H9 (cell line): Measurements from ENCODE around the gene DGLUCY. TPM values are rescaled to one million over a fixed set of nuclear protein-coding genes. Genes with fewer than 3 reads are reported as not detected.

Experiments
- DNase-seq: peaks from one replicate; pipeline ENCODE4 v3.0.0-alpha.2; 2017
- H2AFZ ChIP-seq: one replicate; pipeline ENCODE4 v1.6.1; 2013; ENCODE audit warnings: mild to moderate bottlenecking, low read length, control low read depth, moderate library complexity
- H2AK5ac ChIP-seq: 2 replicates; pipeline ENCODE4 v1.6.1; 2013; ENCODE audit warnings: low read length, control low read depth, mixed read lengths; ENCODE audit not compliant: insufficient read length
- H2BK120ac ChIP-seq: one replicate; pipeline ENCODE4 v1.6.1; 2013; ENCODE audit warnings: low read depth, mild to moderate bottlenecking, low read length, control low read depth, inconsistent platforms; ENCODE audit not compliant: poor library complexity, severe bottlenecking
- H2BK12ac ChIP-seq: 2 replicates; pipeline ENCODE4 v1.6.1; 2013; ENCODE audit warnings: low read length, control low read depth, mixed read lengths, low read depth; ENCODE audit not compliant: insufficient read length
- H2BK15ac ChIP-seq: 2 replicates; pipeline ENCODE4 v1.6.1; 2013; ENCODE audit warnings: low read depth, low read length, control low read depth
- H2BK20ac ChIP-seq: one replicate; pipeline ENCODE4 v1.6.1; 2013; ENCODE audit warnings: low read depth, mild to moderate bottlenecking, low read length, control low read depth, inconsistent platforms; ENCODE audit not compliant: poor library complexity, severe bottlenecking
- H2BK5ac ChIP-seq: 2 replicates; pipeline ENCODE4 v1.6.1; 2013; ENCODE audit warnings: low read length, control low read depth, mixed read lengths; ENCODE audit not compliant: insufficient read length
- H3K14ac ChIP-seq: 2 replicates; pipeline ENCODE4 v1.6.1; 2013; ENCODE audit warnings: low read length, control low read depth; ENCODE audit not compliant: insufficient read depth
- H3K18ac ChIP-seq: 2 replicates; pipeline ENCODE4 v1.6.1; 2013; ENCODE audit warnings: low read depth, mild to moderate bottlenecking, mixed read lengths, low read length, control low read depth; ENCODE audit not compliant: insufficient read length
- H3K23ac ChIP-seq: 2 replicates; pipeline ENCODE4 v1.6.1; 2013; ENCODE audit warnings: low read length, control low read depth, mixed read lengths, low read depth; ENCODE audit not compliant: insufficient read length
- H3K23me2 ChIP-seq: 2 replicates; pipeline ENCODE4 v1.6.1; 2013; ENCODE audit warnings: low read depth, mild to moderate bottlenecking, mixed read lengths, low read length, control low read depth; ENCODE audit not compliant: insufficient read length, poor library complexity, severe bottlenecking
- H3K27ac ChIP-seq: 2 replicates; pipeline ENCODE4 v1.5.1; 2013; ENCODE audit warnings: low read length, control low read depth, mixed read lengths, low read depth; ENCODE audit not compliant: insufficient read length
- H3K27me3 ChIP-seq: 2 replicates; pipeline ENCODE4 v1.6.1; 2013; ENCODE audit warnings: low read length, control low read depth, inconsistent platforms; ENCODE audit not compliant: insufficient read depth
- H3K4ac ChIP-seq: 2 replicates; pipeline ENCODE4 v1.6.1; 2013; ENCODE audit warnings: low read depth, mild to moderate bottlenecking, control low read depth, inconsistent platforms, low read length, moderate library complexity
- H3K4me1 ChIP-seq: 2 replicates; pipeline ENCODE4 v1.6.1; 2013; ENCODE audit warnings: low read length, control low read depth, inconsistent platforms; ENCODE audit not compliant: insufficient read depth
- H3K4me2 ChIP-seq: 2 replicates; pipeline ENCODE4 v1.6.1; 2013; ENCODE audit warnings: low read length, control low read depth, mixed read lengths; ENCODE audit not compliant: insufficient read length, insufficient read depth
- H3K56ac ChIP-seq: 2 replicates; pipeline ENCODE4 v1.6.1; 2013; ENCODE audit warnings: low read depth, mild to moderate bottlenecking, mixed read lengths, low read length, control low read depth; ENCODE audit not compliant: insufficient read length
- H3K79me1 ChIP-seq: 2 replicates; pipeline ENCODE4 v1.6.1; 2013; ENCODE audit warnings: low read depth, mild to moderate bottlenecking, moderate library complexity, low read length, control low read depth, inconsistent platforms; ENCODE audit not compliant: insufficient read depth, poor library complexity, severe bottlenecking
- H3K79me2 ChIP-seq: 2 replicates; pipeline ENCODE4 v1.6.1; 2013; ENCODE audit warnings: low read length, control low read depth, inconsistent platforms; ENCODE audit not compliant: insufficient read depth
- H3K9ac ChIP-seq: 2 replicates; pipeline ENCODE4 v1.6.1; 2013; ENCODE audit warnings: low read length, control low read depth, mixed read lengths; ENCODE audit not compliant: insufficient read length; ENCODE audit errors: extremely low read depth
- H3K9me3 ChIP-seq: one replicate; pipeline ENCODE4 v1.6.1; 2013; ENCODE audit warnings: low read depth, low read length, inconsistent platforms; ENCODE audit not compliant: control insufficient read depth
- H3T11ph ChIP-seq: one replicate; pipeline ENCODE4 v1.6.1; 2013; ENCODE audit warnings: mild to moderate bottlenecking, low read length, control low read depth, inconsistent platforms
- H4K20me1 ChIP-seq: one replicate; pipeline ENCODE4 v1.6.1; 2013; ENCODE audit not compliant: control insufficient read depth, insufficient read length, insufficient read depth
- H4K5ac ChIP-seq: 2 replicates; pipeline ENCODE4 v1.6.1; 2013; ENCODE audit warnings: low read depth, mild to moderate bottlenecking, mixed read lengths, low read length, control low read depth; ENCODE audit not compliant: insufficient read length
- H4K8ac ChIP-seq: replicated peaks from 2 replicates; pipeline ENCODE4 v1.6.1; 2013; ENCODE audit warnings: low read length, control low read depth, mixed read lengths, low read depth; ENCODE audit not compliant: insufficient read length
- H4K91ac ChIP-seq: 2 replicates; pipeline ENCODE4 v1.6.1; 2013; ENCODE audit warnings: low read depth, mild to moderate bottlenecking, moderate library complexity, mixed read lengths, low read length, control low read depth; ENCODE audit not compliant: insufficient read length
- H3K27ac Mint-ChIP-seq, 3 experiments: 2 replicates in 2 of 3; 3 replicates in 1 of 3; pipeline ENCODE4 v1.8.0; 2020 to 2021; ENCODE audit warnings: mixed read lengths in 3 of 3, mild to moderate bottlenecking in 1 of 3, moderate library complexity in 1 of 3
- H3K27me3 Mint-ChIP-seq: 2 replicates; pipeline ENCODE4 v1.8.0; 2021; ENCODE audit warnings: low read depth, mild to moderate bottlenecking, moderate library complexity, mixed read lengths
- H3K36me3 Mint-ChIP-seq, 3 experiments: 2 replicates in 2 of 3; 3 replicates in 1 of 3; pipeline ENCODE4 v1.8.0; 2020 to 2021; ENCODE audit warnings: low read depth in 3 of 3, mixed read lengths in 3 of 3; ENCODE audit not compliant: insufficient read depth in 1 of 3
- H3K4me1 Mint-ChIP-seq, 2 experiments: 2 replicates each; pipeline ENCODE4 v1.8.0; 2020; ENCODE audit warnings: mixed read lengths in 2 of 2
- H3K4me3 Mint-ChIP-seq, 2 experiments: 2 replicates in 1 of 2; 3 replicates in 1 of 2; pipeline ENCODE4 v1.8.0; 2020 to 2021; ENCODE audit warnings: mild to moderate bottlenecking in 2 of 2, mixed read lengths in 2 of 2, moderate library complexity in 1 of 2
- H3K9me3 Mint-ChIP-seq, 2 experiments: 2 replicates in 1 of 2; 3 replicates in 1 of 2; pipeline ENCODE4 v1.8.0; 2020; ENCODE audit warnings: mild to moderate bottlenecking in 2 of 2, mixed read lengths in 2 of 2, moderate library complexity in 1 of 2
- CTCF ChIP-seq: fragments of 200-600 bp; sonication (generic); conservative IDR thresholded peaks from 3 replicates; pipeline ENCODE4 v1.8.0; 2021; ENCODE audit warnings: antibody characterized with exemption, mild to moderate bottlenecking
- WGBS: extraction: QIAGEN DNeasy Blood & Tissue Kit; methylation state at CpG from one replicate; pipeline ENCODE4 v1.1.7; 2013; ENCODE audit warnings: missing lambda C conversion rate, low lambda C conversion rate, mixed read lengths; ENCODE audit not compliant: insufficient read length; ENCODE audit errors: extremely low coverage; 5-methylcytosine and 5-hydroxymethylcytosine counted together
- total RNA-seq: library from RNA; stranded (reverse); gene quantifications from 2 replicates; pipeline ENCODE4 v1.2.1, GENCODE V29; 2021

The DGLUCY gene
- total RNA-seq, 1 experiment from 2014 or later = 29.6 TPM

DNA sequence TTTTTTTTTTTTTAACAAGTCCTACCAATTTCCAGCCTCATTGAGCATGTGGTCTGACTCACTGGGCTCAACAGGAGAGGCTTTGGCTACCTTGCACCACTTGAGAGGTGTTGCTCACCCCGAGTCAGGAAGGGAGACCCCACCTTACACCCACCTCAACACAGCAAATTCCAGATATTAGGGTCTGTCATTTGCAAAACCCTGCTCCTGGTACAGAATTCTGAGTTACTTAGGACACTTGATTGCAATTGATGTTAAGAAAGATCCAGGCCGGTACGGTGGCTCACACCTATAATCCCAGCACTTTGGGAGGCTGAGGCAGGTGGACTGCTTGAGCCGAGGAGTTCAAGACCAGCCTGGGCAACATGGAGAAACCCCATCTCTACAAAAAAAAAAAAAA is 14.1 kb downstream of the DGLUCY start:
- no peak for TF ChIP-seq CTCF
- Mint-ChIP-seq H3K9me3 (peaks cover 0 to 1% of the 10 kb centered on the region in 2 experiments; a peak in 1 of 5 replicates), H3K36me3 (peaks cover 6 to 45% (median 35%) of the 10 kb centered on the region in 3 experiments; a peak in 6 of 7 replicates)

More for the DNA sequence above, 14.1 kb downstream of the DGLUCY start:
- no peak overlapping the region for H2BK5ac ChIP-seq
- H4K8ac ChIP-seq = no peak overlapping the region
- WGBS = no CpG with 5 or more reads among the region's 4 CpGs
- Mint-ChIP-seq H3K4me3 (no peak overlapping the region), H3K27ac (no peak overlapping the region), H3K27me3 (no peaks in the 10 kb centered on the region), H3K4me1 (peaks cover 3% of the 10 kb centered on the region in 2 experiments; a peak in 3 of 4 replicates)
- H3K9me3 ChIP-seq = no peaks in the 10 kb centered on the region
- no peaks in the 10 kb centered on the region for H3K23me2 ChIP-seq
- H2BK120ac ChIP-seq = no peak overlapping the region
- H4K5ac ChIP-seq = no peak overlapping the region
- no peak overlapping the region for H3K56ac ChIP-seq
- no peaks in the 10 kb centered on the region for H3K79me2 ChIP-seq
- H3K18ac ChIP-seq = no peak overlapping the region
- no peak overlapping the region for H2AK5ac ChIP-seq
- H3K4me2 ChIP-seq = no peak overlapping the region
- H3K14ac ChIP-seq = no peak overlapping the region
- DNase-seq = no peak
- H3K9ac ChIP-seq = no peak overlapping the region
- H3K27me3 ChIP-seq = no peaks in the 10 kb centered on the region
- no peak overlapping the region for H2BK20ac ChIP-seq
- no peak overlapping the region for H3K27ac ChIP-seq
- no peak overlapping the region for H2BK15ac ChIP-seq
- H3K4me1 ChIP-seq = no peaks in the 10 kb centered on the region
- no peak overlapping the region for H2BK12ac ChIP-seq
- peaks cover 3% of the 10 kb centered on the region for H4K20me1 ChIP-seq
- no peak overlapping the region for H3T11ph ChIP-seq
- no peak overlapping the region for H3K4ac ChIP-seq
- no peak overlapping the region for H3K23ac ChIP-seq
- H2AFZ ChIP-seq = no peak overlapping the region
- H4K91ac ChIP-seq = no peak overlapping the region
- no peaks in the 10 kb centered on the region for H3K79me1 ChIP-seq
